AG09319 (cell line): Measurements from ENCODE around the gene ANKRD34B.
"Not testable (repeated sequence)": the region's sequence is repeated elsewhere in the genome, so short reads cannot be mapped to it uniquely, and the experiment has no call there.

Experiments used
- DNase-seq: peaks from one replicate; pipeline ENCODE4 v3.0.0-alpha.2; 2010; ENCODE audit warnings: low read depth; ENCODE audit errors: extremely low read depth
- TF ChIP-seq, protein P1 (sequence below): IDR thresholded peaks from 2 replicates; pipeline ENCODE4 v1.5.1; 2011; ENCODE audit warnings: low read depth, mild to moderate bottlenecking, inconsistent platforms, low read length, moderate library complexity

The ANKRD34B gene

DNA sequence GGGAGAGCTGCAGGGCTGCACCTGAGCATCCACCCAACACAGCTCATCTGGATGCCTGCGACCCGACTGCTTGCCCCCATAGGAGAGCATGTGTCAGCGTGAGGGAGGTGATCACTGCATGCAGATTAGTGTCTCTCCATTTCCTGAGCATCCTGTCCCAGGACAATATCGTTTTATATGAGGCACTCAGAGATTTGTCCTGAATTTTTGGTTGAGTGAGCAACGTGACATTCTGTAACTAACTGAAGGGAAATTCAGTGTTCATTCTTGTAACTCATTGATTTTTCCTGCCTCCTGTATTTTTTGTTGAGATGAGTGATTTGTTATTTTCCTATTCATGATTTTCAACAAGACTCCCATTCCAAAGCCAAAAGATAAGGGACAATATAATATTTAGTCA is 20.7 kb upstream of the ANKRD34B start:
- DNase-seq = no peak
- TF ChIP-seq, protein P1, sequence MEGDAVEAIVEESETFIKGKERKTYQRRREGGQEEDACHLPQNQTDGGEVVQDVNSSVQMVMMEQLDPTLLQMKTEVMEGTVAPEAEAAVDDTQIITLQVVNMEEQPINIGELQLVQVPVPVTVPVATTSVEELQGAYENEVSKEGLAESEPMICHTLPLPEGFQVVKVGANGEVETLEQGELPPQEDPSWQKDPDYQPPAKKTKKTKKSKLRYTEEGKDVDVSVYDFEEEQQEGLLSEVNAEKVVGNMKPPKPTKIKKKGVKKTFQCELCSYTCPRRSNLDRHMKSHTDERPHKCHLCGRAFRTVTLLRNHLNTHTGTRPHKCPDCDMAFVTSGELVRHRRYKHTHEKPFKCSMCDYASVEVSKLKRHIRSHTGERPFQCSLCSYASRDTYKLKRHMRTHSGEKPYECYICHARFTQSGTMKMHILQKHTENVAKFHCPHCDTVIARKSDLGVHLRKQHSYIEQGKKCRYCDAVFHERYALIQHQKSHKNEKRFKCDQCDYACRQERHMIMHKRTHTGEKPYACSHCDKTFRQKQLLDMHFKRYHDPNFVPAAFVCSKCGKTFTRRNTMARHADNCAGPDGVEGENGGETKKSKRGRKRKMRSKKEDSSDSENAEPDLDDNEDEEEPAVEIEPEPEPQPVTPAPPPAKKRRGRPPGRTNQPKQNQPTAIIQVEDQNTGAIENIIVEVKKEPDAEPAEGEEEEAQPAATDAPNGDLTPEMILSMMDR = no peak

DNA sequence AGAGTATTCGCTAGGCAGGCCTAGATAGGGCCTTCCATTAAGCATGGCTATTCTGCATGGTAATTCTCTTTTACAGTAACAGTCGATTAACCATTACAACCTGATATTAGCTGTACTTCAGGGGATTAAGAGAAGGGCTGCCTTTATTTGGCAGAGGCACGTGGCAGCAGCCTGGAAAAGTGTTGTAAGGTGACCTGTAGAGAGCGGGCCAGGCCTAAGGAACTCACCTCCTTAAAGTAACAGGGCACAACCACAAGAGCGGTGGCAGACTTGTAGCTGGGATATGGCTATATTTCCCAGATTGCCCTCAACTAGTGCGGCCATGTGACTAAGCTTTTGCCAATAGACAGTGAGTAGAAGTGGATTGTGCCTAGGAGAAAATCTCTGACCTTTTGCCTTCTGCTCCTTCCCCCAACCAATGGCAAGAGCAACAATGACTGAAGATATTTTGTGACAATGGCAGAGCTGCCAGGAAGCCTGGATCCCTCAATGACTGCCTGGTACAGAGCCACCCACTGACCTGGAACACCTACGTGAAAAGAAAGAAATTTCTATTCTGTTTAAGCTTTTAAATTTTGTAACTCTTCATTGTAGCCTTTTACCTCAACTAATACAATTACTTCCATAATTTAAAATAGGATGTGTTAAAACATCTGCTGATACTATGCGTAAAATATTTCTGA is 18.9 kb upstream of the ANKRD34B start:
- TF ChIP-seq, protein P1 = no peak
- no peak for DNase-seq

DNA sequence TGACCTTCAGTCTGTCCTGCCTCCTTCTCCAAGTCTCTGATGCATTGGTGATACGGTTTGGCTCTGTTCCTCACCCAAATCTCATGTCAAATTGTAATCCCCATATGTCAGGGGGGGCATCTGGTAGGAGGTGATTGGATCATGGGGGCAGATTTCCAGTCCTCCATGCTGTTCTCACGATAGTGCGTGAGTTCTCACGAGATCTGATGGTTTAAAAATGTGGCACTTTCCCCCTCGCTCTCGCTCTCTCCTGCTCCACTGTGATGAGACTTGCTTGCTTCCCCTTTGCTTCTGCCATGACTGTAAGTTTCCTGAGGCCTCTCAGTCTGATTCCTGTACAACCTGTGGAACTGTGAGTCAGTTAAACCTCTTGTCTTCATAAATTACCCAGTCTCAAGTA is 14.7 kb upstream of the ANKRD34B start:
- DNase-seq = no peak
- TF ChIP-seq, protein P1 = no peak

DNA sequence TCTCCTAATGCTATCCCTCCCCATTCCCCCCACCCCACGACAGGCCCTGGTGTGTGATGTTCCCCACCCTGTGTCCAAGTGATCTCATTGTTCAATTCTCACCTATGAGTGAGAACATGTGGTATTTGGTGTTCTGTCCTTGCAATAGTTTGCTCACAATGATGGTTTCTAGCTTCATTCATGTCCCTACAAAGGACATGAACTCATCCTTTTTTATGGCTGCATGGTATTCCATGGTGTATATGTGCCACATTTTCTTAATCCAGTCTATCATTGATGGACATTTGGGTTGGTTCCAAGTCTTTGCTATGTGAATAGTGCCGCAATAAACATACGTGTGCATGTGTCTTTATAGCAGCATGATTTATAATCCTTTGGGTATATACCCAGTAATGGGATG is 10.2 kb upstream of the ANKRD34B start:
- DNase-seq = not testable (repeated sequence)

DNA sequence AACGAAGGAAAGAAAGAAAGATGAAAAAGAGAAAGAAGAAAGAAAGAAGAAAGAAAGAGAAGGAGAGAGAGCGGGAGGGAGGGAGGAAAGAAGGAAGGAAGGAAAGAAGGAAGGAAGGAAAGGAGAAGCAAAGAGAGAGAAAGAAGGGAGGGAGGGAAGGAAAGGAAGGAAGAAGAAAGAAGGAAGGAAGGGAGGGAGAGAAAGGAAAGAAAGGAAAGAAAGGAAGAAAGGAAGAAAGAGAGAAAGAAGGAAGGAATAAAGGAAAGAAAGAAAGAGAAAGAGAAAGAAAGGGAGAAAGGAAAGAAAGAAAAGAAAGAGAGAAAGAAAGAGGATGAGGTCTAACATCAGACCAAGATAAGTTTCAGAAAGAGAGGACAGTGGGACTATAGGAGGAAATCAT is 9.0 kb upstream of the ANKRD34B start:
- TF ChIP-seq, protein P1 = no peak

DNA sequence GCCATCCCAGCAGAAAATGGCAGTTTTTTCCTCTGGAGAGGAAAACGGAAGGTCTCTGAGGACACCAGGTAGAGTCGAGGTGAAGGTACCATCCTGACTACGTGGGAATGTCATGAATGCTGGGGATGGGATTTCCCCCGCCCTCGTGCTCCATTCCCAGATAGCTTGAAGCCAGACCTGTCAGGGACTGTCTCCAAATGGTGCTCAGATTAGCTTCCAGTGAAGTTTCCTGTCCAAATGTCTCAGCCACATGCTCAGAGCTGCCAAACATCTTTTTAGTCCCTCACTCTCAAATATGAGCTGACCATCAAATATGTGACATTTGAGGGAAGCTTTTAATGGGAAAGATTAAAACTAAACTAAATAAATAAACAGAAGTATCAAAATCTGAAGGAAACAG is 7.6 kb upstream of the ANKRD34B start:
- no peak for DNase-seq
- TF ChIP-seq, protein P1 = no peak

More for the DNA sequence above, 9.0 kb upstream of the ANKRD34B start:
- no peak for DNase-seq

DNA sequence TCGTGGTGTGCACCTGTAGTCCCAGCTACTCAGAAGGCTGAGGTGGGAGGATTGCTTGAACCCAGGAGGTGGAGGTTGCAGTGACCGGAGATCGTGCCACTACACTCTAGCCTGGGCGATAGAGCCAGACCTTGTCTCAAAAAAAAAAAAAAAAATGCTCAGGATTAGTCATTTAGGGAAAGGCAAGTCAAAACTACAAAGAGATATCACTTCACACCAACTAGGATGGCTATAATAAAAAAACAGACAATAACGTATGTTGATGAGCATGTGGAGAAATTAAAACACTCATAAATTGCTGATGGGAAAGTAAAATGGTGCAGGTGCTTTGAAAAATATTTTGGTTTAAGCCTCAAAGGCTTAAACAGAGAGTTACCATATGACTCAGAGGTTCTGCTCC is 6.3 kb upstream of the ANKRD34B start:
- no peak for DNase-seq
- TF ChIP-seq, protein P1 = no peak

DNA sequence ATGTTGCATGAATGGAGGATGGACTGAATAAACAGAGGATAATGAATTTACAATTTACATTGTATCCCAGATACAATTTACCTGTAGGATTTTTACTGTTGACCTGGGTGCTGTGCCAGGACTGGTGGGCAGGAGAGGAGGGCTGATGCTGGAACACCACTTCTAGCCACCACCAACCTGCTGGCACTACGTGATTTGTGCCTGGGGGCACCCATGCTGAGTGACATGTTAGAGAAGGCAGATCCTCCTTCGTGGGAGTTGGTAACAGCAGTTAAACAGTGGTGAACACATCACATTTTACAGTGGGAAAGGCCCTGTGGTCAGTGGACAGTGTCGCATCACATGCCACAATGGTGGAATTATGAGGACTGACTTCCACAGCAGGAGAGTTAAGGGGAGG is 3.0 kb upstream of the ANKRD34B start:
- TF ChIP-seq, protein P1 = no peak

More for the DNA sequence above, 3.0 kb upstream of the ANKRD34B start:
- no peak for DNase-seq
